ENCODE data around the gene SLC9A3.
"Not testable (repeated sequence)": the region's sequence is repeated elsewhere in the genome, so short reads cannot be mapped to it uniquely, and the experiment has no call there.

SLC9A3 gene

DNA sequence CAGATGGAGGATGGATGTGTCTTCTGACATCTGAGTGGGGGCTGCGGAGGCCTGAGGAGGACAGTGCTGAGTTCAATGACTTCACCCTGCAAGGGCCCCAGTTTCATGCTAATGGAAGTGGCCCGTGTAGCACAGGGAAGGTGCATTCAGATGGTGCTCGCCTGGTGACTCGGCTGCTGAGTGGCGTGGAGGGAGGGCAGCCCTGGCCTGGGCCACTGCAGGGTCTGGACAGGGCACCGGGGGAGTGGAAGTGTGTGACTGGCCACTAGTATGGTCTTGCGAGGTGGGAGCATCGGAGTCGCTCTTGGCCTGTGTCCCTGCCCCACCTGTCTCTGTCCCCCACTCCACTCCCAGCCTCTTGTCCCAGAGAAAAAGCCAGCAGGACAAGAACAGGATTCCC lies 1.7 kb upstream of the SLC9A3 start:
- no peak for DNase-seq (ENCODE audit: low spot score)

GRCh38 chr5:524973-525761 lies 918 bp upstream of the SLC9A3 start:
- DNase-seq (ENCODE audit: low spot score): no peak

GRCh38 chr5:523441-524222 lies 617 bp downstream of the SLC9A3 start:
- DNase-seq (ENCODE audit: low spot score): no peak

- no peak for DNase-seq (ENCODE audit: low spot score)
Measured at GRCh38 chr5:522899-523440, 1.3 kb downstream of the SLC9A3 start.

DNA sequence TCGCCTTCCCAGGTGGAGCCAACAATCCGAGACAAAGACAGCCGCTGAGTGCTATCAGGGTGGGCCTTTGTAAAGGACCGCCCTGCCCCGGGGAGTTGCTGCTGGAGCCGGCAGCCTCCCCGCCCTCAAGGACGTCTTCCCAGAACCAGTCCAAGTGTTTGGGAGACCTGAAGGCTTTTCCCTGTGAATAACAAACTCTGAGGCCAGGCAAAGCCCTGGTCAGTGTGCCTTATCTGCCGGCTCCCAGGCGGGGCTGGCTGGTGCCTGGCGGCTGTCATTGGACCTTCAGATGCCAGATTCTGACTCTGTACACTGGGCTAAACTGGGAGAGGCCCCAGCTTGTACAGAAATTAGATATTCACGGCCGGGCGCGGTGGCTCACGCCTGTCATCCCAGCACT lies 2.1 kb downstream of the SLC9A3 start:
- no peak for DNase-seq (ENCODE audit: low spot score)

DNA sequence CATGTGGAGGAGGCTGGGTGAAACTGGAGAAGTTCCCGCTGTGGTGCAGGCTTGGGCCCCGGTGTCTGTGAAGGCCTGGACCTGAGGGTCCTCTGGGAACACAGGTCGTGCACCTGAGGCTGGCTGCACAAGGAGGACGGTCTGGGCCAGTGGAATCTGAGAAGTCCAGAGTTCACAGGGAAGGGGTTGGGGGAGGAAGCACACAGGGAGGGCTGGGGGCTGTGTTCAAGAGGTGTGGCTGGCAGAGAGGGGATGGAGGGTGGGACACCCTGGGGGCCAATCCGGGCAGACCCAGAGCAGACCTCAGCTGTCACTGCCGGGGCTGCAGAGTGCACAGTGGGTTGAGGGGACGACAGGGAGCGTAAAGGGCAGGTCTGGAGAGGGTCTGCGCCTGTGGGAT lies 2.6 kb downstream of the SLC9A3 start:
- DNase-seq (ENCODE audit: low spot score): no peak

DNA sequence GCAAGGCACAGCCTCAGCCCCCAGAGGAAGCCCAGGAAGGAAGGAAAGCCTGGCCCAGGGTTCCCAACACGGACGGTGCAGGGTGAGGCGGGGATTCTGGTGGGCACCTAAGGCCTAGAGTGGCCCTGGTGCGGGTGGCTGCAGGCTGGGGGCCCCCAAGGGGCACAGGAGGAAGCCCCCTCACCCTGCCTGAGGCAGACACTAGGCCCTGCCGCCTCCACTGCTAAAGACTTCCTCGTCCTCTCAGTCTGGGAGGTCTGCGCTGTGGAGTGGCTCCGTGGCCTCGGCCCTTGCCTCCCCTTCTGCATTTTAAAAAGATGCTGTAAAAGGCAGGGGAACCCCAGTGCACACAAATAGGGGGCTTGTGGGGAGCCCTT lies 3.4 kb downstream of the SLC9A3 start:
- no peak for DNase-seq (ENCODE audit: low spot score)

GRCh38 chr5:520196-520849 lies 3.9 kb downstream of the SLC9A3 start:
- DNase-seq (ENCODE audit: low spot score): no peak

DNA sequence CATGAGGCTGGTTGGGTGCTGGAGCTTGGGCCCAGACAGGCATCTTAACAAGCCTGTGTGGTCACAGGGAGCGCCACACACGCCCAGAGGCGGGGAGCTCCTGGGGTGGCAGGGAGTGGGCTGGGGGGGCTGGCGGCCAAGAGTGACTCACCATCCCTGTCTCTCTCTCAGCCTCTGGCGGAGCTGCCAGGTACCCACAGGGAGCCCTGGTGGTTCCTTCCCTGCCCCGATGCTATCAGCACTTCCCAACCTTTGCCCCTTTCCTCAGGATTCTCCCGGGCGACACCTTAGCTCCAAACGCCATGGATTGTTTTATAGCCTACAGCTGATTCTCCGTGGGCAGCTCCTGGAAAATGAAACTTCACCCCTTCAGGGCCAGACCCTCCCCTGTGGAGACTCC lies 5.5 kb downstream of the SLC9A3 start:
- no peak for DNase-seq (ENCODE audit: low spot score)

DNA sequence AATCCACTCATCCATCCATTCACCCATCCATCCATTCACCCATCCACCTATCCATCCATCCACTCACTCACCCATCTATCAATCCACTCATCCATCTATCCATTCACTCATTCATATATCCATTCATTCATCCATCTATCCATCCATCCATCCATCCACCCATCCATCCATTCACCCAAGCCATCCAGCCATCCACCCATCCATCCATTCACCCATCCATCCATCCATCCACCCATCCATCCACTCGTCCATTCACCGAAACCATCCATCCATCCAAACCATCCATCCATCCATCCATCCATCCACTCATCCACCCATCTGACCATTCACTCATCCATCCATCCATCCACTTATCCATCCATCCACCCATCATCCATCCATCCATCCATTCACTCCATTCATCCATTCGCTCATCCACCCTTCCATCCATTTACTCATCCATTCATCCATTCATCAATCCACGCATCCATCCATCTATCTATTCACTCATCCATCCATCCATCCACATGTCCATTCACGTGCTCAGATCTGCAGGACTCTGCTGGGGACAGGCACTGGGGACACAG lies 6.6 kb downstream of the SLC9A3 start:
- DNase-seq (ENCODE audit: low spot score): no peak

DNA sequence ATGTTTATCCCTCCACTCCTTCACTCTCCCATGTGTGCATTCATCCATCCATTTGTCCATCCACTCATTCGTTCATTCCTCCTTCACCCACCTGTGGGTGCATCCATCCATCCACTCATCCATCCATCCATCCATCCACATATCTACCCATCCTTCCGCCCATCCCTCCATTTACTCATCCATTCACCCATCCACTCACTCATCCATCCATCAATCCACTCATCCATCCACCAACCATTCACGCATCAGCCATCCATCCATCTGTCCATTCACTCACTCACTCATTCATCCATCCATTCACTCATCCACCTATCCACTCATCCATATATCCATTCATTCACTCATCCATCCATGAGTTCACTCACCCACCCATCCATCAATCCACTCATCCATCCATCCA lies 7.3 kb downstream of the SLC9A3 start:
- no peak for DNase-seq (ENCODE audit: low spot score)

- no peak for DNase-seq (ENCODE audit: low spot score)
Measured at GRCh38 chr5:516338-516925, 7.8 kb downstream of the SLC9A3 start.

GRCh38 chr5:515273-515836 lies 8.9 kb downstream of the SLC9A3 start:
- DNase-seq (ENCODE audit: low spot score): no peak

- no peak for DNase-seq (ENCODE audit: low spot score)
Measured at GRCh38 chr5:514673-515072, 9.6 kb downstream of the SLC9A3 start.

DNA sequence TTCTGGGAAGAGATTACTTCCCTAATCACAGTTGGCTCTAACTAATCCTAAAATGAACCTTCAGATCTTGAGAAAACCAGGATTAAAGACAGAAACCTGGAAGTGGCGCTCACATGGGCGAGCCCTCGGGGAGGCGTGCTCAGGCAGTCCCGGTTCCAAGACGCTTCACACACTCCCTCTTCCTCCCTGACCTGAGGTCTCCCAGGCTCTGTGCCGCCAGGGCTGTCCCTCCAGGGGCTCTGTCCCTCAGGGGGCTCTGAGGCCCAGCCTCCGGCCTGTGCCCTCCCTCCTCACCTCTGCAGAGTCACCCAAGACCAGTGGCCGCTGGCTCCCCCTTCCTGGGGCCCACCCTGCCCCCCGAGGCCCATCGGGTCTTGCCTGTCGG lies 10.2 kb downstream of the SLC9A3 start:
- DNase-seq (ENCODE audit: low spot score): no peak

- no peak for DNase-seq (ENCODE audit: low spot score)
Measured at GRCh38 chr5:513216-514100, 10.8 kb downstream of the SLC9A3 start.

DNA sequence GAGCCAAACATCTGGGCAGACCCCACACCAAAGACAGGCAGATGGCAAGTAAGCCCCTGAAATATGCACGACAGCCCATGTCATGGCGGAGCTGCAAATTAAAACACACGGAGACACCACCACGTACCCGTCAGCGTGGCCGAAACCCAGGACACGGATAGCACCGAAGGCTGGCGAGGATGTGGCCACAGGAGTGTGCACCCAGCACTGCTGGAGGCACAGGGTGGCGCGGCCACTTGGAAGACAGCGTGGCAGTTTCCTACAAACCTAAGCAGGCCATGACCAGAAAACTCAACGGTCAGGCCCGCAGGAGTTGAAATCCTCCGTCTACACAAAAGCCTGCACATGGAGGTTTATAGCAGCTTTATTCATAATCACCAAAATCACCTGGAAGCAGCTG lies 12.8 kb downstream of the SLC9A3 start:
- no peak for DNase-seq (ENCODE audit: low spot score)

DNA sequence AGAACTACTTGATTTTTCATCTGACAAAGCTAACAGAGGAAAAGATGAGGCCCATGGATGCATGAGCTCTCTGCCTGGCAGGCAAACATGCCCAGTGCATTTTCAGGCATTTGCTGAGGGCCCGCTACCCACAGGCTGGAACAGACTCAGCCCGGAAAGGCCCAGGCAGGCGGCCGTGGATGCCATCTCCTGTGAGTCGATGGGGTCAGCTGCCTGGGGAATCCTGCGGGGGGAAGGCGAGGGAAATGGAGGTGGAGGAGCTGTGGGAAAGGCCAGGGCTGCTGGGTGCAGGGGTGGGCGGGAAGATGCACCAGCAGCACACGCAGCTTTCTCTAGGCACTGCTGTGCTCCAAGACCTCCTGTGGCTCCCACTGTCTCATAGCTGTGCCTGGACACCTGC lies 13.7 kb downstream of the SLC9A3 start:
- DNase-seq (ENCODE audit: low spot score): no peak

GRCh38 chr5:509611-510185 lies 14.6 kb downstream of the SLC9A3 start:
- no peak for DNase-seq (ENCODE audit: low spot score)

GRCh38 chr5:507986-508575 lies 16.2 kb downstream of the SLC9A3 start:
- not testable (repeated sequence) for DNase-seq (ENCODE audit: low spot score)
